ENCODE measurements around the gene LMNTD2. TPM values are rescaled to one million over a fixed set of nuclear protein-coding genes. Genes with fewer than 3 reads are reported as not detected.
A peak's percentile ranks its signal among the peaks of the same experiment; 100 is the strongest.

The LMNTD2 gene
- total and polyA plus RNA-seq, 5 experiments from 2014 or later: 0.96 to 7.2 (median 1.9) TPM

DNA sequence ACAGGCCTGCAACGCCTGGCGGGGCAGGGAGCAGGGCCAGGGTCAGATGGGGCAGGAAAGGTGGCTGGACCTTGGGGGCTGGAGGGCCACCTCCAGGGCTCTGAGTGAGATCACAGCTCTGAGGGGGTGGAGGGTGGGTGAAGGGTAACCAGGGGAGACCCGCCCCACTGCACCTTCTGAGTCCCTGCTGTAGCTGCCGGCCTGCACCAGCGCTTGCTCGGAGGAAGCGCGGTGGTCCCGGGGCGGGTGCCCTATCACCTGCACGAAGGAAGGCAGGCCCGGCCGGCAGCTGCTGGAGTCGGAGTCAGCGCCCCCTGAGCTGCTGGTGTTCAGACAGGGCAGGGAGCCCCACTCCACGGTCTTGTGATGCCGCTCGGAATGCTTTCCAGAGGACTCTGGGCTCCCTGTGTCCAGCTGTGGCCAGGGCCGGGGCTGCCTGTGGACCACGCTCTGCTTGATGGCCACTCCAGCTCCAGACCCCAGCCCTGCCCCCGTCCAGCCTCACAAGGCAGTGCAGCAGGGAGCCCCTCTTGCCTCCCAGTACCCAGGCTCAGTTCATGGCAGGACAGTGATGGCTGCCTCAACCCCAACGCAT is 3.8 kb downstream of the LMNTD2 start:
- Mint-ChIP-seq H3K9me3 (no peaks in the 10 kb centered on the region), H3K27ac (peak overlapping the region in 3 of 10 donors; percentile 40 to 88 (median 59)), H3K36me3 (no peaks in the 10 kb centered on the region), H3K4me1 (peaks cover 7 to 21% (median 15%) of the 10 kb centered on the region in 4 donors), H3K4me3 (peak overlapping the region; percentile 28 to 75 (median 54)), H3K27me3 (no peaks in the 10 kb centered on the region)
- POLR2A ChIA-PET: interaction anchor here (0.7 to 7.7 kb wide), 9 partner anchors 8 to 170 kb away, joined by 3 to 47 read pairs (median 15); partner anchors contain the start of genes HRAS, LRRC56 and PHRF1
- ATAC-seq (no peak), DNase-seq (no peak)

DNA sequence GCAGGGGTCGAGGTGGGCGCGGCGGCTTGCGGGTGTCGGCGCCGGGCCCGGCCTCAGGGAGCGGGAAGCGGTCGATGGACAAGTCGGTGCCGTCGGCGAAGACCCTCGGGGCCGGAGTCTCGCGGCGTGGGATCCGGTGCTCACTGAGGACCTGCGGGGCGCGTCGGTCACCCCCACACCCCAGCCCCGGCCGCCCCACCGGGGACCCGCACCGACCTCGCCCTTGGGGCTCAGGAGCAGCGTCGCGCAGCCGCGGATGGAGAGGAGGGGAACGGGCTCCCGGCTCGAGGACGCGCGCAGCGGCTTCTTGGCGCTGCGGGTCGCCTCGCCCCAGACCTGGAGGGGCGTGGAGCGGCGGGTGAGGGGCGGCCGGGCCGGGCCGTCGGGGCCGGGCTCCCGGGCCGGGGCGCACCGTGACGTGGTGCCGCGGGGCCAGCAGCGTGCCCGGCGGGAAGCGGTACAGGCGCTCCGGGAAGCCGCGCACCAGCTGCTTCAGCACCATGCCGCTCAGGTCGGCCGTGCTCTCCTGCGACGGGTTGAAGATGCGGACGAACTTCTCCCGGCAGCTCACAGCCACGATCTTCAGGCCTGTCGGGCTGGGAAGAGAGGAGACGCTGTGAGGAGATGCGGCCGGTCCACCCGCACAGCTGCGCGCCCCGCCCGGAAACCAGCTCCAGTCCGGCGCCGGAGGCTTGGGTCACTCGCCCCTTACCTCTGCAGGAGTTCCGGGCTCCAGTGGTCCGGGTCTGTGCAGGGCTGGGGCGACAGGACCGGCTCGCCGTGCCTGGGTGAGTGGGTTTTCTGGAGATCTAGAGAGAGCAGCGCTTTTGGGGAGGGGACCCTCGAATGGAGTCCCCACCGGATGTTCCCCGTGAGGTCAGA is 4.5 kb downstream of the LMNTD2 start:
- peaks cover 4 to 16% (median 11%) of the 10 kb centered on the region in 4 donors for H3K4me1 Mint-ChIP-seq
- no peaks in the 10 kb centered on the region for H3K27me3 Mint-ChIP-seq
- no peaks in the 10 kb centered on the region for H3K9me3 Mint-ChIP-seq
- DNase-seq: peak in 2 of 10 donors; percentile 37 to 38
- ATAC-seq: no peak
- H3K36me3 Mint-ChIP-seq: no peaks in the 10 kb centered on the region
- H3K27ac Mint-ChIP-seq: peak overlapping the region in 2 of 10 donors; percentile 40 to 88
- H3K4me3 Mint-ChIP-seq: peak overlapping the region in 8 of 10 donors; percentile 28 to 75 (median 53)
- POLR2A ChIA-PET: interaction anchor here (0.7 to 7.7 kb wide), 10 partner anchors 9 to 169 kb away, joined by 3 to 47 read pairs (median 13); partner anchors contain the start of genes HRAS, IRF7, LRRC56 and PHRF1

- Mint-ChIP-seq H3K9me3 (no peaks in the 10 kb centered on the region), H3K4me1 (peaks cover 4 to 16% (median 10%) of the 10 kb centered on the region in 4 donors), H3K4me3 (peak overlapping the region in 3 of 10 donors; percentile 43 to 50 (median 50)), H3K27me3 (no peaks in the 10 kb centered on the region), H3K27ac (no peak overlapping the region), H3K36me3 (no peaks in the 10 kb centered on the region)
- DNase-seq (peak in 1 of 10 donors; percentile 42), ATAC-seq (peak; percentile 28 to 33)
- POLR2A ChIA-PET: interaction anchor here (1.2 to 7.7 kb wide), 11 partner anchors 13 to 170 kb away, joined by 3 to 47 read pairs (median 11); partner anchors contain the start of genes HRAS, IRF7, LRRC56 and PHRF1
Observed at GRCh38 chr11:555227-555779, 5.2 kb downstream of the LMNTD2 start.

- Mint-ChIP-seq H3K27me3 (no peaks in the 10 kb centered on the region), H3K4me1 (peaks cover 0 to 9% (median 4%) of the 10 kb centered on the region in 4 donors), H3K4me3 (peak overlapping the region in 7 of 10 donors; percentile 30 to 70 (median 56)), H3K27ac (peak overlapping the region in 1 of 10 donors; percentile 77), H3K36me3 (no peaks in the 10 kb centered on the region), H3K9me3 (no peaks in the 10 kb centered on the region)
- POLR2A ChIA-PET: interaction anchor here (1.2 to 7.7 kb wide), 12 partner anchors 13 to 170 kb away, joined by 3 to 47 read pairs (median 9); partner anchors contain the start of genes HRAS, IRF7, LRRC56 and PHRF1
- DNase-seq (peak; percentile 58 to 86 (median 73)), ATAC-seq (peak; percentile 73 to 76)
Observed at GRCh38 chr11:554428-555226, 5.9 kb downstream of the LMNTD2 start.

DNA sequence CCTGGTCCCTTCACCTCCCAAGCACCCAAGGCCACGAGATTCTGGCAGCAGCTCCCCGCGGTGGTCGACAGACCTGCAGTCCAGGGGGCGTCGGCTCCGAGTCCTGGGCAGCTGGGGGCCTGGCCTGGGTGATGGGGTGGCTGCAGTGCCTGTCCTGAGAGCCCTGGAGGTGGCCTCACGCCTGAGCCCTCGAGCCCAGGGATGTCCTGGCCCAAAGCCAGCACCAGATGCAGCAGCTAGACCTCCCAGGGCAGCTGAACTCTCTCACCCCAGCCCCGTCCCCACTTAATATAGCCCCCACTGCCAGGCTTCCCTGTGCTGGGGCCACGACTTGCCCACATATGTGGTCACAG is 6.6 kb downstream of the LMNTD2 start:
- POLR2A ChIA-PET: interaction anchor here (1.2 to 7.7 kb wide), 8 partner anchors 18 to 171 kb away, joined by 4 to 47 read pairs (median 13); partner anchors contain the start of genes HRAS, IRF7, LRRC56 and PHRF1
- Mint-ChIP-seq H3K4me3 (peak overlapping the region in 2 of 10 donors; percentile 50 to 56), H3K27me3 (no peaks in the 10 kb centered on the region), H3K9me3 (no peaks in the 10 kb centered on the region), H3K27ac (peak overlapping the region in 1 of 10 donors; percentile 15), H3K36me3 (no peaks in the 10 kb centered on the region), H3K4me1 (peaks cover 0 to 4% (median 1%) of the 10 kb centered on the region in 4 donors)
- ATAC-seq: no peak
- no peak for DNase-seq

- Mint-ChIP-seq H3K4me1 (peaks cover 0 to 4% (median 0%) of the 10 kb centered on the region in 4 donors), H3K4me3 (peak overlapping the region in 4 of 10 donors; percentile 32 to 54 (median 46)), H3K27me3 (peaks cover 0 to 1% (median 0%) of the 10 kb centered on the region in 5 donors), H3K27ac (peak overlapping the region in 2 of 10 donors; percentile 34 to 62), H3K36me3 (no peaks in the 10 kb centered on the region), H3K9me3 (no peaks in the 10 kb centered on the region)
- POLR2A ChIA-PET: interaction anchor here (1.2 to 7.7 kb wide), 6 partner anchors 18 to 169 kb away, joined by 4 to 47 read pairs (median 13); partner anchors contain the start of genes HRAS, IRF7, LRRC56 and PHRF1
- no peak for ATAC-seq
- no peak for DNase-seq
Observed at GRCh38 chr11:553083-553987, 7.2 kb downstream of the LMNTD2 start.

DNA sequence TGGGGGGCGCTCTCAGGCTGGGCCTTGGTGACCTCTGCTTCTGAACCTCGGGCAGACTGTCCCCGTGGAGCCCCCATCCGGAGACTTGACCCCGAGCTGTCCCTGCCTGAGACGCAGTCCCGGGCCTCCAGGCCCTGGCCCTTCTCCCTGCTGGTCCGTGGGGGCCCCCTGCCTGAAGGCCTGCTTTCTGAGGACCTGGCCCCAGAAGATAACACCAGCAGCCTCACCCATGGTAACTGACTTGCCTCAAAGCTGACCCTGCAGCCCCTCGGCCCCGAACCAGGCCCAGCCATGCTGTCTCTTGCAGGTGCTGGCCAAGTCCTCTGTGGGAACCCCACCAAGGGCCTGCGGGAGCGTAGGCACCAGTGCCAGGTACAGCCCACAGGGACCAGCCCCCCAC is 8.9 kb downstream of the LMNTD2 start:
- H3K4me1 Mint-ChIP-seq: peaks cover 0 to 3% (median 0%) of the 10 kb centered on the region in 4 donors
- POLR2A ChIA-PET: interaction anchor here (0.6 to 1.1 kb wide), 2 partner anchors 42 to 144 kb away, joined by 3 read pairs; partner anchors contain the start of gene TMEM80
- DNase-seq: peak in 1 of 10 donors; percentile 59
- H3K4me3 Mint-ChIP-seq: no peak overlapping the region
- H3K36me3 Mint-ChIP-seq: no peaks in the 10 kb centered on the region
- H3K27ac Mint-ChIP-seq: peak overlapping the region in 1 of 10 donors; percentile 62
- H3K9me3 Mint-ChIP-seq: no peaks in the 10 kb centered on the region
- ATAC-seq: no peak
- peaks cover 0 to 1% (median 0%) of the 10 kb centered on the region in 5 donors for H3K27me3 Mint-ChIP-seq

DNA sequence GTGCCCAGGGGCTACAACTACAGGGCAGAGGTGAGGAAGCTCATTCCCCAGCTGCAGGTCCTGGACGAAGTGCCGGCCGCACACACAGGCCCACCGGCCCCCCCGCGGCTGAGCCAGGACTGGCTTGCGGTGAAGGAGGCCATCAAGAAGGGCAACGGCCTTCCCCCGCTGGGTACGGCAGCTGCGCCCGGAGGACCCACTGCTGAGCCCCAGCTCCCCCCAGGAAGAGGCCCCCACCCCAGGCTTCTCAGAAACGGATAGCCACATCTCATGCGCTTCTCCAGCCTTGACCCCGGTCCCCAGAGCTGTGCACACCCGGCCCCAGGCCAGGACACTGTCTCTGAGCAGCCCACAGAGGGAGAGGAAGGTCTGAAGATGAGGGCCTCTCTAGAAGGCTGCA is 9.4 kb downstream of the LMNTD2 start:
- no peak overlapping the region for H3K4me3 Mint-ChIP-seq
- H3K9me3 Mint-ChIP-seq: no peaks in the 10 kb centered on the region
- ATAC-seq (no peak), DNase-seq (peak in 1 of 10 donors; percentile 45)
- H3K27me3 Mint-ChIP-seq: peaks cover 0 to 1% (median 0%) of the 10 kb centered on the region in 5 donors
- H3K36me3 Mint-ChIP-seq: no peaks in the 10 kb centered on the region
- H3K4me1 Mint-ChIP-seq: no peaks in the 10 kb centered on the region
- POLR2A ChIA-PET: interaction anchor here (0.6 to 1.2 kb wide), 3 partner anchors 41 to 173 kb away, joined by 3 read pairs; partner anchors contain the start of gene TMEM80
- H3K27ac Mint-ChIP-seq: no peak overlapping the region

DNA sequence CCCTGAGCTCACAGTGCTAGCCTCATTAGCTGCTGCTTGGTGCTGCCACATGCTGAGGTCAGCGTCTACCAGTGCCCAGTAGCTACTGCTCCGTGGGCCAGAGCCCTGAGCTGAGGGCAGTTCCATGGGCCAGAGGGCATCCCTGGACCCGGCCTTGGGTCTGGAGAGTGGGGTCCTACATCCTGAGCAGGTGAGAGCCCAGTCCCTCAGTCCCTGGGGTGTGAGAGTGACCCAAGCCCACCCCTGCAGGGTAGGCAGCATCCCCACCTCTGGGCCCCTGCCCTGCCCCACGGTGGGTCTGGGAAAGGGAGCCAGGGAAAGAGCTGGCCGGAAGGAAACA is 9.8 kb downstream of the LMNTD2 start:
- peak in 1 of 10 donors; percentile 57 for DNase-seq
- Mint-ChIP-seq H3K9me3 (no peaks in the 10 kb centered on the region), H3K4me1 (no peaks in the 10 kb centered on the region), H3K4me3 (no peak overlapping the region), H3K27me3 (peaks cover 0 to 1% (median 0%) of the 10 kb centered on the region in 5 donors), H3K27ac (no peak overlapping the region), H3K36me3 (no peaks in the 10 kb centered on the region)
- no peak for ATAC-seq
- POLR2A ChIA-PET: interaction anchor here (1.1 to 1.2 kb wide), 2 partner anchors 145 to 173 kb away, joined by 3 read pairs; partner anchors contain the start of gene TMEM80

GRCh38 chr11:550021-550745 is 10.4 kb downstream of the LMNTD2 start:
- no peaks in the 10 kb centered on the region for H3K4me1 Mint-ChIP-seq
- no peaks in the 10 kb centered on the region for H3K36me3 Mint-ChIP-seq
- H3K27me3 Mint-ChIP-seq: peaks cover 0 to 1% (median 0%) of the 10 kb centered on the region in 5 donors
- POLR2A ChIA-PET: interaction anchor here (1.1 to 1.2 kb wide), 2 partner anchors 146 to 173 kb away, joined by 3 read pairs; partner anchors contain the start of gene TMEM80
- no peak for ATAC-seq
- H3K27ac Mint-ChIP-seq: no peak overlapping the region
- H3K4me3 Mint-ChIP-seq: no peak overlapping the region
- no peaks in the 10 kb centered on the region for H3K9me3 Mint-ChIP-seq
- peak in 1 of 10 donors; percentile 51 for DNase-seq
